IPS-15b (cell line): ENCODE measurements around the gene SPPL3.
"Not testable (repeated sequence)": the region's sequence is repeated elsewhere in the genome, so short reads cannot be mapped to it uniquely, and the experiment has no call there.

Experiments used
- H3K27me3 ChIP-seq: one replicate; pipeline ENCODE4 v1.6.1; 2013; ENCODE audit warnings: low read length; ENCODE audit not compliant: control insufficient read depth, insufficient read depth
- H3K36me3 ChIP-seq: one replicate; pipeline ENCODE4 v1.6.1; 2013; ENCODE audit warnings: low read length; ENCODE audit not compliant: control insufficient read depth, insufficient read depth
- H3K4me1 ChIP-seq: one replicate; pipeline ENCODE4 v1.6.1; 2013; ENCODE audit warnings: mild to moderate bottlenecking, low read length; ENCODE audit not compliant: control insufficient read depth, insufficient read depth
- H3K4me3 ChIP-seq: one replicate; pipeline ENCODE4 v1.5.1; 2013; ENCODE audit warnings: low read depth, low read length
- H3K9ac ChIP-seq: one replicate; pipeline ENCODE4 v1.6.1; 2013; ENCODE audit warnings: low read depth, mild to moderate bottlenecking, low read length
- H3K9me3 ChIP-seq: one replicate; pipeline ENCODE4 v1.6.1; 2013; ENCODE audit warnings: mild to moderate bottlenecking, low read length; ENCODE audit not compliant: control insufficient read depth, insufficient read depth

SPPL3 gene

DNA sequence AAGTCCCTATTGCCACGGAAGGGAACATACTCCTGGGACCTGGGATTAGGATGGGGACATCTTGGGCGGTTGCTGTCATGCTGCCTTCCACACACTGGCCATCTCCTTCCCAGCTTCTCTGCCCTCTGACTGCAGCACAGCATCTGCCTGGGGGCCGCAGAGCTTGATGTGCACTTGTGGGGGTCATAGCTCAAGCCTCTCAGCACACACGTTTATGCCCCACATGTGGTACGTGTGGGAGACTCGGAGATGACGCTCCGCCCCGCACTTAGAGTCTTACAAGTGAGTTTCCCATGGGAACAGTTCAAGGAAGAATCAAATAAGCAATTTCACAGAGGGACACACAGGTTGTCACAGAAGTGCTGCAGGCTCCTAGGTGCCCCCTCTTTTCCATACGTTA is 169.9 kb downstream of the SPPL3 start:
- Histone ChIP-seq H3K27me3 (no peaks in the 10 kb centered on the region), H3K9ac (no peak overlapping the region), H3K4me3 (no peak overlapping the region), H3K36me3 (peaks cover 5% of the 10 kb centered on the region), H3K9me3 (no peaks in the 10 kb centered on the region), H3K4me1 (no peaks in the 10 kb centered on the region)

DNA sequence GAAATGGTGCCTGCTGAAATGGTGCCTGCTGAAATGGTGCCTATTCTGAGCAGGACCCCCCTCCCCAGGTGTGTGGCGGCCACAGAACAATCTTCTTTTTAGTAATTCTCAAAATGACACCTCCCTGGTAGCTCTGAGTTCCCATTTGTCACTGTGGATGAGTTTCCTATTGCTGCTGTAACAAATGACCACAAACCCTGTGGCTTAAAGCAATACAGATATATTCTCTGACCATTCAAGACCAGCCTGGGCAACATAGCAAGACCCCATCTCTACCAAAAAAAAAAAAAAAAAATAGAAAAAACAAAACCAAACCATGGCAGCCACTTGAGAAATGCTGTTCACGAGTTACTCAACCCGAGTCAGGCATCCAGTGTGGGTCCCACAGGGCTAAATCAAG is 170.6 kb downstream of the SPPL3 start:
- no peaks in the 10 kb centered on the region for H3K9me3 ChIP-seq

DNA sequence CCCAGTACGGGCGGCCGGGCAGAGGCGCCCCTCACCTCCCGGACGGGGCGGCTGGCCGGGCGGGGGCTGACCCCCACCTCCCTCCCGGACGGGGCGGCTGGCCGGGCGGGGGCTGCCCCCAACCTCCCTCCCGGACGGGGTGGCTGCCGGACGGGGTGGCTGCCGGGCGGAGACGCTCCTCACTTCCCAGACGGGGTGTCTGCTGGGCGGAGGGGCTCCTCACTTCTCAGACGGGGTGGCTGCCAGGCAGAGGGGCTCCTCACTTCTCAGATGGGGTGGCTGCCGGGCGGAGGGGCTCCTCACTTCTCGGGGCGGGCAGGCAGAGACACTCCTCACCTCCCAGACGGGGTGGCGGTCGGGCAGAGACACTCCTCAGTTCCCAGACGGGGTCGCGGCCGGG is 172.0 kb downstream of the SPPL3 start:
- not testable (repeated sequence) for H3K4me3 ChIP-seq, H3K9me3 ChIP-seq, H3K27me3 ChIP-seq, H3K36me3 ChIP-seq, H3K9ac ChIP-seq, H3K4me1 ChIP-seq

More for the DNA sequence above, 170.6 kb downstream of the SPPL3 start:
- H3K9ac ChIP-seq, result no peak overlapping the region
- H3K4me3 ChIP-seq, result no peak overlapping the region
- no peaks in the 10 kb centered on the region for H3K4me1 ChIP-seq
- H3K36me3 ChIP-seq, result peaks cover 5% of the 10 kb centered on the region
- no peaks in the 10 kb centered on the region for H3K27me3 ChIP-seq

DNA sequence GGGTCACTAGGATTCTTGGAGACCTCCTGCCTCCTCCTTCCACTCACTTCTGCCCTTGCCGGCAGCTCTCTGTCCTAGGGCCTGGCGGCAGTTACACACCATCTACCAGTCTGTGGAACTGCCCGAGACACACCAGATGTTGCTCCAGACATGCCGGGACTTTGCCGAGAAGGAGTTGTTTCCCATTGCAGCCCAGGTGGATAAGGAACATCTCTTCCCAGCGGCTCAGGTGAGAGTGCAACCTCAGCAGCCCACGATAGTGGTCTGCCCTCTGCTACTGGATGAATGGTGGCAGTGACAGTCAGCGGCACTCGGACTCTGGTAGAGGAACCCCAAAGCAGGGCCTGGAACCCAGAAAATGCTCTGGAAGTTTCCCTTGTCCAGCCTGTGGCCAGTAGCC is 177.2 kb downstream of the SPPL3 start:
- H3K36me3 ChIP-seq, result peaks cover 8% of the 10 kb centered on the region
- peaks cover 7% of the 10 kb centered on the region for H3K4me1 ChIP-seq
- H3K9ac ChIP-seq, result no peak overlapping the region
- H3K27me3 ChIP-seq, result peaks cover 3% of the 10 kb centered on the region
- H3K9me3 ChIP-seq, result no peaks in the 10 kb centered on the region
- H3K4me3 ChIP-seq, result no peak overlapping the region

DNA sequence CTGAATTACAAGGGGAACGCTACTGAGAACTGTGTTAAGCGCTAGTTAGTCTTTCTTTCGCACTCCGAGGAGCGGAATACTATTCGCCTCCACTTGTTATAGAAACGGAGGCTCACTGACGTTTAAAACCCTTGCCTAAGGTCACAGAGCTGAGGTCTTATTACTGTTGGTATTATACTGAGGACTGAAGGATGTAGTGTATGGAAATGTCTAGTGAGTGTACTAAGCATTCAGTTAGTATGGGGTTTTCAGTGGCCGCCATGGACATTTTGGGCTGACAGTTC is 177.7 kb downstream of the SPPL3 start:
- Histone ChIP-seq H3K4me1 (peaks cover 7% of the 10 kb centered on the region), H3K9me3 (no peaks in the 10 kb centered on the region), H3K4me3 (peak overlapping the region; percentile 71), H3K9ac (no peak overlapping the region), H3K27me3 (peaks cover 3% of the 10 kb centered on the region), H3K36me3 (peaks cover 11% of the 10 kb centered on the region)

DNA sequence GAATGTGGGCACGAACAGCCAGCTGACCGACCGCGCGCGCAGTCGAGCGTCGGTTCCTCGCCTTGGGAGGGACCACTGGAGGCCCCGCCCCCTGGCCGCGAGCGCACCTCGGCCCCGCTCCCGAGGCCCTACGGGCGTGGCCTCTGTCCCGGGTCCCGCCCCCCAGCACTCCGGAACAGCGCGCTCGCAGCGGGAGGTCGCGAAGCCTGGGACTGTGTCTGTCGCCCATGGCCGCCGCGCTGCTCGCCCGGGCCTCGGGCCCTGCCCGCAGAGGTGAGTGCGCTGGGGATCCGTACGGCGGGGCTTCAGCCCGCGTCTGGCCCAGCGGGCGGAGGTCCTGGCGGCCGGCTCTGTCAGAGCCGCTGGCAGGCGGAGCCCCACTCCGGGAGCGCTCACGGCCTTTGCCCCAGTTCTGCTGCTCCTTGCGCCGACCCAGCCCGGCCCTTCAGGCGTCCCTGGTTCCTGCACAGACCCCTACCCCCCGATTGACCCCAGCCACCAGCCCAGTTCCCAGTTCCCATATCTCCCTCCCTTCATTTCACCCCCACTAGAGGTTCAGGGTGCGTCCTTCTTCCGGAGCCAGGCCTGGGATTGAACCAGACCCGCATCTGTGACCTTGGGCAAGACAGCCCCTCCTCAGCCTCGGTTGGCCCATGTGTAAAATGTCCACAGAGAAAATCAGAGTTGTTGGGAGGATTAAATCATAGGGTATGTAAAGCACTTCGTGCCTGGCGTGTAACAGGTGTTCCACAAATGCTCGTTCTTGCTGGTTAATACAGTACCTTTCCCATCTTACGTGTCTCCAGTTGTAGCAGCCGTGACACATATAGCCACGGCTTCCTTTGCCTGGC is 178.3 kb downstream of the SPPL3 start, which contains the start of gene ACADS:
TSS of gene ACADS (plus strand) at position 168 of the 851 bp plus-strand sequence. CDS start at position 228, 60 bp downstream.
- Histone ChIP-seq H3K9me3 (no peaks in the 10 kb centered on the region), H3K36me3 (peaks cover 10% of the 10 kb centered on the region), H3K4me3 (peak within 1 kb of the TSS; percentile 71), H3K27me3 (peaks cover 3% of the 10 kb centered on the region), H3K9ac (peak within 1 kb of the TSS; percentile 76), H3K4me1 (peaks cover 7% of the 10 kb centered on the region)

DNA sequence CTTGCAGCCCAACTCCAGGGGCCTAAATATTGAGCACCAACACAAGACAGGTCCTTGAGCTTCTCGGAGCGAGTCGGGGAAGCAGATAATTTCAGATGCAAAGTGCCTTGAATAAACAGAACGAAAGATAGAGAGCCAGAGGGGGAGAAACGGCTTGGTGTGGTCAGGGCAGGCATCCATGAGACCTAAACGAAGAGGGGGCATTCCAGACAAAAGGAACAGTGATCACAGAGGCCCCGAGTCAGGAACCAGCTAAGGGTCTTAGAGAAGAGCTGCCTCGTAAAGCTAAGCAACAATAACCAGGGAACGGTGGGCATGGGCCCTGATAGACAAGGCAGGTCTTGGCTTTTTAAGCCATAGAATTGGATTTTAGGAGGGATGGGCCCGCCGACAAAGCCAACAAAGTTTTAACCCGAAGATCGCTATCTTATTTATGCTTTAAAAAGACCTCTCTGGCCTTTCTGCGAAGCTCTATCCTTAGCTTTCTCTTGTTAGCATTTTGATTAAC is 179.0 kb downstream of the SPPL3 start:
- Histone ChIP-seq H3K27me3 (peaks cover 3% of the 10 kb centered on the region), H3K4me3 (peak overlapping the region; percentile 71), H3K9ac (peak overlapping the region; percentile 47)

DNA sequence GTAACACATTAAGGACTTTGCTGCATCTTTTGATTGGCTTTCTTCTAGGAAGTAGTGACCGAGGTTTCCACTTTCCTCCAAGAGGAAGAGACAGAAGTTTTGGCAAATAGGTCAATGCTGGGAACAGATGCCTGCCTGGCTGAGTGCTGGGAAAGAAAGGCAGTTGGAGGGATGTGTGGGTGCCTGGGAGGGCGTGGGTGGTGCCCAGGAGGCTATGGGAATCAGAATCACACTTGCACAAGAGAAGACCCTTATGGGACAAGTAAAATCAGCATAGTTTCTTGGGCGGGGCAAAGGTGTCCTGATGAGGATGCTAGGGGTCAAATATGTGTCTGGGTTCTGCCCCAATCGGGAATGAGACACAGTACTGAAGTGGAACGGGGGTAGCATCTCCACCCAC is 179.4 kb downstream of the SPPL3 start:
- peaks cover 7% of the 10 kb centered on the region for H3K4me1 ChIP-seq
- peaks cover 3% of the 10 kb centered on the region for H3K27me3 ChIP-seq
- peak overlapping the region; percentile 47 for H3K9ac ChIP-seq
- no peaks in the 10 kb centered on the region for H3K9me3 ChIP-seq
- peaks cover 16% of the 10 kb centered on the region for H3K36me3 ChIP-seq
- peak overlapping the region; percentile 71 for H3K4me3 ChIP-seq

More for the DNA sequence above, 179.0 kb downstream of the SPPL3 start:
- Histone ChIP-seq H3K4me1 (peaks cover 7% of the 10 kb centered on the region), H3K9me3 (no peaks in the 10 kb centered on the region), H3K36me3 (peaks cover 12% of the 10 kb centered on the region)

DNA sequence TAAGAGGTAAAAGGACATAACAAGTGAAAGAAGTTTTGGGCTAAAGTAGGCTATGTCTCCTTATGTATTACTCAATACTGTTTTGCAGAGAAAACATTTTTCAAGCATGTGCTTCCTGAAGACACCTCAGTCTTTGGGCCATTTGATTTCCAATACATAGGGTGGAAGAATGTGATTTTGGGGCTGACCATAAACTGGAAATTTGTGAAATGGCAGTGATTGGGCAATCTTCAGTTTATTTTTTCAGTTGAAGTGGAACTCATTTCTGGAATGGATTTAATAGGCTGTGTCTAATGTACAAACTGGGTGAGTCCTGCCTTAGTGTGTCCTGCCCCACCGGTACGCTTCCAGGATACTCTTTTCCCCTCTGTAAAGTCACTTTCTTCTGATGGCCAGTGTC is 181.4 kb downstream of the SPPL3 start:
- Histone ChIP-seq H3K36me3 (peaks cover 27% of the 10 kb centered on the region), H3K9me3 (no peaks in the 10 kb centered on the region), H3K4me3 (no peak overlapping the region), H3K9ac (no peak overlapping the region), H3K4me1 (peaks cover 7% of the 10 kb centered on the region), H3K27me3 (peaks cover 3% of the 10 kb centered on the region)

DNA sequence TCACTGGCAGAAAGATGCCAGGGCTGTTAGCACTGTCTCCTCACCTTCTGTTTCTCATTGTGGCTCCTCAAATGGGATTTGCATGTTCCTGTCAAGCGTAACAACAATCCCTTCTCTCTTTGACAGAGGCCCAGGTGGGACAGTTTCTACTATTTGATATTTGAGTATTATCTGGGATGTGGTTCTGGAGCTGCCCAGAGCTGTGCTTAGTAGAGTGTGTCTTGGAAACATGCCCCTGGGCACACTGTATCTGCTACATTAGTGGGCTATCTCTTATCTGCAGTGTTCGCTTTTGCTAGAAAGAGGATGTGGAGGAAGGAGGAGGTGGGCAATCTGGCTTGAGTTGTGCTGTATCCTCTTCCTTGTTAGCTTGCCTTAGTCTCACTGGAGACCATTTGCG is 182.3 kb downstream of the SPPL3 start:
- peaks cover 28% of the 10 kb centered on the region for H3K36me3 ChIP-seq
- no peak overlapping the region for H3K4me3 ChIP-seq
- no peak overlapping the region for H3K9ac ChIP-seq
- H3K9me3 ChIP-seq, result no peaks in the 10 kb centered on the region
- H3K4me1 ChIP-seq, result peaks cover 7% of the 10 kb centered on the region
- H3K27me3 ChIP-seq, result peaks cover 3% of the 10 kb centered on the region

DNA sequence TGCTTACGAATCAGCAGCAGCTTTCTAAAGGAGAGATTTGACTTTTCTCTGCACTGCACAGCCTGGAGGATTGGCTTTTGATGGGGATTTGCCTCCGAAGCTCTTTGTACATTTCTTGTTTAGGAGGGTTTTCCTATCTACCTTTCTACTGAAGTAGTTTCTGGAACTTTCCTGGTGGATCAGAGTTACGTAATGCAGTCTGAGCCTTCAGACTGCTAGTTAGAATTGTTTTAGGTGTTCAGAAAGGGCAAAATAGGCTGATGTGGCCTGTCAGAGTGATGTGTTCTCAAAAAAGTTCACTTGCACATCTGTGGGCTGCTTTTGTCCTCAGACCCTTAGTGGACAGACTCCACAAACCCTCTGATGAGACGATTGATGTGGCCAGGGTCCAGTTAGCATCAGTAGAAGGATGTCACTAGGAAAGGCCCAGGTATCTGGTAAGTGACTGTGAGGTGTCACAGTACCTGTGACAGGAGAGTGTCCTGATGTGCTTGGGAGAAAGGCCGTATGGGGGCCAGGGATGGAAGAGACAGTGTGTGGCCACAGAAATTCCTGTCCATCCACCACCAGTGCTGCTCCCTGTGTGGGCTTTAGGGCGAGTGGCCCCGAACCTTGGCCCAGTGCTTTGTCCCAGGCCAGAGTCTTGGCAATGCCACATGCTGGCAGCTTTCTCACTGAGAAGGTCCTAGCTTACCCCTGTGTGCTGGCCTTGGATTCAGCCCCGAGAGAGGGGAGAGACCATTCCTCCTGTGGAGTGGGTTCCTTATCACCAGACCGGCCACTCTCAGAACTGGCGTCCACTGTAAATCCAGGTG is 183.0 kb downstream of the SPPL3 start:
- no peaks in the 10 kb centered on the region for H3K27me3 ChIP-seq
- no peak overlapping the region for H3K4me3 ChIP-seq
- H3K9ac ChIP-seq, result no peak overlapping the region
- H3K36me3 ChIP-seq, result peaks cover 35% of the 10 kb centered on the region
- peaks cover 5% of the 10 kb centered on the region for H3K4me1 ChIP-seq
- H3K9me3 ChIP-seq, result no peaks in the 10 kb centered on the region
